Cardiac fibroblast (primary cell): Measurements from ENCODE around the gene SNRPD2.
A peak's percentile ranks its signal among the peaks of the same experiment; 100 is the strongest.
"Not testable (repeated sequence)": the region's sequence is repeated elsewhere in the genome, so short reads cannot be mapped to it uniquely, and the experiment has no call there.

ENCODE experiments used
- DNase-seq, 2 donors: peaks; one replicate each; pipeline versions ENCODE4 v3.0.0 to v3.0.0-alpha.2; 2010; ENCODE audit warnings: low read depth in 2 of 2
- H3K4me3 ChIP-seq, 2 donors: replicated peaks in 1 of 2; 1 replicate in 1 of 2; 2 replicates in 1 of 2; pipeline ENCODE4 v1.5.1; 2011; ENCODE audit warnings: low read depth in 2 of 2, low read length in 2 of 2, mild to moderate bottlenecking in 2 of 2, moderate library complexity in 1 of 2
- TF ChIP-seq, protein P1 (sequence below): IDR thresholded peaks from one replicate; pipeline ENCODE4 v1.5.1; 2011; ENCODE audit warnings: low read depth, mild to moderate bottlenecking, low read length, inconsistent platforms

Gene SNRPD2

GRCh38 chr19:45692187-45693105 lies 693 bp upstream of the SNRPD2 start, which contains the start of gene QPCTL:
Gene QPCTL (plus strand): TSS chr19:45692666. CDS start chr19:45692704, 38 bp downstream.
- H3K4me3 ChIP-seq = peak within 1 kb of the TSS; percentile 91
- peak; percentile 100 for DNase-seq
- TF ChIP-seq, protein P1, sequence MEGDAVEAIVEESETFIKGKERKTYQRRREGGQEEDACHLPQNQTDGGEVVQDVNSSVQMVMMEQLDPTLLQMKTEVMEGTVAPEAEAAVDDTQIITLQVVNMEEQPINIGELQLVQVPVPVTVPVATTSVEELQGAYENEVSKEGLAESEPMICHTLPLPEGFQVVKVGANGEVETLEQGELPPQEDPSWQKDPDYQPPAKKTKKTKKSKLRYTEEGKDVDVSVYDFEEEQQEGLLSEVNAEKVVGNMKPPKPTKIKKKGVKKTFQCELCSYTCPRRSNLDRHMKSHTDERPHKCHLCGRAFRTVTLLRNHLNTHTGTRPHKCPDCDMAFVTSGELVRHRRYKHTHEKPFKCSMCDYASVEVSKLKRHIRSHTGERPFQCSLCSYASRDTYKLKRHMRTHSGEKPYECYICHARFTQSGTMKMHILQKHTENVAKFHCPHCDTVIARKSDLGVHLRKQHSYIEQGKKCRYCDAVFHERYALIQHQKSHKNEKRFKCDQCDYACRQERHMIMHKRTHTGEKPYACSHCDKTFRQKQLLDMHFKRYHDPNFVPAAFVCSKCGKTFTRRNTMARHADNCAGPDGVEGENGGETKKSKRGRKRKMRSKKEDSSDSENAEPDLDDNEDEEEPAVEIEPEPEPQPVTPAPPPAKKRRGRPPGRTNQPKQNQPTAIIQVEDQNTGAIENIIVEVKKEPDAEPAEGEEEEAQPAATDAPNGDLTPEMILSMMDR = no peak

DNA sequence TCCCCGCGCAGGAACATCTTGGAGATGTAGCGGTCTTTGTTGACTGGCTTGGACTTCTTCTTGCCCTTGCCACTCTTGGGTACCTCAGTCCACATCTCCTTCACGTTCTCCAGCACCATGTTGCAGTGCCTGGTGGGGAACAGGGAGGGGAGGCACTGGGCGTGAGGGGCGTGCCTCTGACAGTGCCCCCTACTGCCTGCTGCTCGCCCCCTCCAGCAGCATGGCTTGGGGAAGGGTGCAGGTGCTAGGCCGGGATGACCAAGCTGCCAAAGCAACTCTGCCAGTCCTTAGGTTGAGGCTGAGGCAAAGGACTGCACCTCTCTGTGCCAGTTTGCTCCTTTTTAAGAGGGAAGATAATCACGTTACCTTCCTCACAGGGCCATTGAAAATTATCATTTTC lies 4.2 kb downstream of the SNRPD2 start:
- no peak overlapping the region for H3K4me3 ChIP-seq
- TF ChIP-seq, protein P1 = no peak
- no peak for DNase-seq

DNA sequence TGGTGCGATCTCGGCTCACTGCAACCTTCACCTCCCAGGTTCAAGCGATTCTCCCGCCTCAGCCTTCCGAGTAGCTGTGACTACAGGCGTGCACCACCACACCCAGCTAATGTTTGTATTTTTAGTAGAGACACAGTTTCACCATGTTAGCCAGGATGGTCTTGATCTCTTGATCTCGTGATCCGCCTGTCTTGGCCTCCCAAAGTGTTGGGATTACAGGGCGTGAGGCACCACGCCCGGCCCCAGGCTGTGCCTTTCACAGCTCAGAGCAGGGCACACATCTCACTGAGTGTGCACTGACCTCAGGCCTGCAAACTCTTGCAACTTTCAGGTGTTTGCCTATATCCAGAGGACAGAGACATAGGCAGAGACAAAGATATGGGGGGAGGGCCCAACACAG lies 6.7 kb downstream of the SNRPD2 start:
- not testable (repeated sequence) for H3K4me3 ChIP-seq

DNA sequence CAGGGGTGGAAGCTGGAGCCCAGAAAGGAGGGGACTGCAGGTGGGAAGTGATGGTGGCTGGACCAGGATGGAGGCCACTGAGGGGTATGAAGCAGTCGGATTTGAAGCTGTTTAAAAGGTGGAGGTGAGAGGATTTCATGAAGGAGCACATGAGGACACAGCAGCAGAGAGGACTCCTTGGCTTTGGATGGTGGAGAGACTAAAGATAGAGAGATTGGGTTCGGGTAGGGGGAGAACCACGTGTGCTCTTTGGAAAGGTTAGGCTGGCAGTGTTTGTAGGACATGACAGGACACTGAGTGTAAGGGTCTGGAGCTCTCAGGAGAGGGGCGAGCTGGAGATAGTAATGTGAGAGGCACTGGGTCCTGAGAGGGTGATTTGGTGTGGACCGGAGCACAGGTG lies 8.8 kb downstream of the SNRPD2 start:
- TF ChIP-seq, protein P1 = no peak
- H3K4me3 ChIP-seq = no peak overlapping the region
- DNase-seq = no peak

More for the DNA sequence above, 6.7 kb downstream of the SNRPD2 start:
- not testable (repeated sequence) for DNase-seq

DNA sequence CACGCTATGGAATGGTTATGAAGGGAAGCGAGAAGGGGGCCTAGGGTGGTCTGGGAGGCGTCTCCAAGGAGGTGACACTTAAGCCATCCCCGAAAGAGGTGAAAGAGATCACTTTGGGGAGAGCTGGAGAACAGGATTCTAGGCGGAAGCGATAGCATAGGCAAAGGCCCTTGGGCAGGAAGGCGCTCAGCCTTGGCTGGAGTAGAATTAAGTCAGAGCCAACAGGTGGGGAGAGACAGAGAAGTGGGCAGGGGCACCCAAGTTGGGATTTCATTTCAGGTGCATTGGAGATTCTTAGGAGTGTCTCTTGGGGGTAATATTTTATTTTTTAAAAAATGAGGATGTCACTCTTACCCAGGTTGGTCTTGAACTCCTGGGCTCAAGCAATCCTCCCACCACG lies 9.6 kb downstream of the SNRPD2 start:
- DNase-seq = no peak
- TF ChIP-seq, protein P1 = no peak
- H3K4me3 ChIP-seq = no peak overlapping the region

GRCh38 chr19:45681391-45682015 lies 10.2 kb downstream of the SNRPD2 start:
- peak overlapping the region; percentile 22 to 46 for H3K4me3 ChIP-seq
- TF ChIP-seq, protein P1 = peak; percentile 81
- peak; percentile 83 to 86 for DNase-seq
